HepG2 (cell line): ENCODE measurements around the gene BBIP1. TPM values are rescaled to one million over a fixed set of nuclear protein-coding genes. Genes with fewer than 3 reads are reported as not detected.
A peak's percentile ranks its signal among the peaks of the same experiment; 100 is the strongest.

Experiments used
- TEAD3 ChIP-seq: optimal IDR thresholded peaks from 2 replicates; pipeline ENCODE3; 2016; ENCODE audit warnings: borderline replicate concordance
- polyA plus RNA-seq, 8 experiments: library from polyadenylated mRNA; depleted of rRNA in 3 of 8; stranded (reverse) in 7 of 8; unstranded in 1 of 8; fragments of >200 nt; fragmentation: Illumina TruSeq in 4 of 8; extraction: Trizol in 4 of 8; gene quantifications; 2 replicates each; pipeline versions ENCODE4 v1.2.1 to v1.2.3, GENCODE V29; 2011 to 2016; ENCODE audit warnings: low read depth in 4 of 8, missing spikeins in 1 of 8, mixed read lengths in 1 of 8; ENCODE audit not compliant: insufficient read depth in 1 of 8
- total RNA-seq, 5 experiments: library from RNA; depleted of rRNA; stranded (reverse); fragments of >200 nt; fragmentation: Illumina TruSeq; extraction: Trizol; gene quantifications; 2 replicates each; pipeline ENCODE4 v1.2.3, GENCODE V29; 2016; ENCODE audit warnings: low read depth in 1 of 5
- TF ChIP-seq, protein P1 (sequence below): IDR thresholded peaks from 2 replicates; pipeline ENCODE4 v1.6.1; 2016
- TF ChIP-seq, protein P2 (sequence below): IDR thresholded peaks from 2 replicates; pipeline ENCODE4 v1.4.0; 2020; ENCODE audit warnings: mild to moderate bottlenecking, missing genetic modification reagents
- TF ChIP-seq, protein P3 (sequence below): sonication (generic); formaldehyde crosslinking; IDR thresholded peaks from 2 replicates; pipeline ENCODE4 v1.4.0; 2020; ENCODE audit warnings: low read depth, mild to moderate bottlenecking, missing genetic modification reagents

Gene BBIP1
- total and polyA plus RNA-seq, 2 of the 13 experiments (the other 11 are each of a cell fraction or from before 2014, with no cell fraction given), result 18.3 to 24.1 TPM

DNA sequence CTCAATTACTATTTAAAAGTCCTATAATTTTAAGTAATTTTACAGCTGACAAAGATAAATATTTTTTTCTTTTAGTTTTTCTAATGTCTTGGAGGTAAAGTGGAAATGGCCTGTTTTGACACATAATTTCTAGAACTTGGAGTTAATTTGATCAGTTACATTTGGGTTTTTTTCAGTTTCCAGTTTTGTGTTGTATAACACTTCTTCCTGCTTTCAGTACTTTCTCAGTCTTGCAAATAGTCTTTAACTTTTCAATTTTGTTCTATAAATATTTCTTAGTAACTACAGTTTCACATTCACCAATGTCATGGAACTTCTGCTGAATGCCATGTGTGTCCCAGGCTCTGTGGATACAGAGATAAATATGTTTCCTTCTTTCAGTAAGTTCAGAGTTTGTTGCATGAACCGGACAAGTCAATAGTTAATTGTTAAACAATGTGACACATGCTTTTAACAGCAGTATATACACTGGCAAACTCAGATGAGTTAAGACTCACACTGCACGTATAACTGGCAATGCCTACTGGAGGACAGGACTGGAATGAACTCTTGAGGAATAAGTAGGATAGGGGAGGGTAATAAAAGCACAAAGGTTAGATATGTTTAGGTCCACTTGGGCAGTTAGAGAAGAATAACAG, 5.0 kb upstream of the BBIP1 start (continued):
- TF ChIP-seq, protein P1, sequence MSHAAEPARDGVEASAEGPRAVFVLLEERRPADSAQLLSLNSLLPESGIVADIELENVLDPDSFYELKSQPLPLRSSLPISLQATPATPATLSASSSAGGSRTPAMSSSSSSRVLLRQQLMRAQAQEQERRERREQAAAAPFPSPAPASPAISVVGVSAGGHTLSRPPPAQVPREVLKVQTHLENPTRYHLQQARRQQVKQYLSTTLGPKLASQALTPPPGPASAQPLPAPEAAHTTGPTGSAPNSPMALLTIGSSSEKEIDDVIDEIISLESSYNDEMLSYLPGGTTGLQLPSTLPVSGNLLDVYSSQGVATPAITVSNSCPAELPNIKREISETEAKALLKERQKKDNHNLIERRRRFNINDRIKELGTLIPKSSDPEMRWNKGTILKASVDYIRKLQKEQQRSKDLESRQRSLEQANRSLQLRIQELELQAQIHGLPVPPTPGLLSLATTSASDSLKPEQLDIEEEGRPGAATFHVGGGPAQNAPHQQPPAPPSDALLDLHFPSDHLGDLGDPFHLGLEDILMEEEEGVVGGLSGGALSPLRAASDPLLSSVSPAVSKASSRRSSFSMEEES (CRISPR knock-in tag), result peak; percentile 25; the same call in 1 of the 2 replicates
- TF ChIP-seq, protein P2, sequence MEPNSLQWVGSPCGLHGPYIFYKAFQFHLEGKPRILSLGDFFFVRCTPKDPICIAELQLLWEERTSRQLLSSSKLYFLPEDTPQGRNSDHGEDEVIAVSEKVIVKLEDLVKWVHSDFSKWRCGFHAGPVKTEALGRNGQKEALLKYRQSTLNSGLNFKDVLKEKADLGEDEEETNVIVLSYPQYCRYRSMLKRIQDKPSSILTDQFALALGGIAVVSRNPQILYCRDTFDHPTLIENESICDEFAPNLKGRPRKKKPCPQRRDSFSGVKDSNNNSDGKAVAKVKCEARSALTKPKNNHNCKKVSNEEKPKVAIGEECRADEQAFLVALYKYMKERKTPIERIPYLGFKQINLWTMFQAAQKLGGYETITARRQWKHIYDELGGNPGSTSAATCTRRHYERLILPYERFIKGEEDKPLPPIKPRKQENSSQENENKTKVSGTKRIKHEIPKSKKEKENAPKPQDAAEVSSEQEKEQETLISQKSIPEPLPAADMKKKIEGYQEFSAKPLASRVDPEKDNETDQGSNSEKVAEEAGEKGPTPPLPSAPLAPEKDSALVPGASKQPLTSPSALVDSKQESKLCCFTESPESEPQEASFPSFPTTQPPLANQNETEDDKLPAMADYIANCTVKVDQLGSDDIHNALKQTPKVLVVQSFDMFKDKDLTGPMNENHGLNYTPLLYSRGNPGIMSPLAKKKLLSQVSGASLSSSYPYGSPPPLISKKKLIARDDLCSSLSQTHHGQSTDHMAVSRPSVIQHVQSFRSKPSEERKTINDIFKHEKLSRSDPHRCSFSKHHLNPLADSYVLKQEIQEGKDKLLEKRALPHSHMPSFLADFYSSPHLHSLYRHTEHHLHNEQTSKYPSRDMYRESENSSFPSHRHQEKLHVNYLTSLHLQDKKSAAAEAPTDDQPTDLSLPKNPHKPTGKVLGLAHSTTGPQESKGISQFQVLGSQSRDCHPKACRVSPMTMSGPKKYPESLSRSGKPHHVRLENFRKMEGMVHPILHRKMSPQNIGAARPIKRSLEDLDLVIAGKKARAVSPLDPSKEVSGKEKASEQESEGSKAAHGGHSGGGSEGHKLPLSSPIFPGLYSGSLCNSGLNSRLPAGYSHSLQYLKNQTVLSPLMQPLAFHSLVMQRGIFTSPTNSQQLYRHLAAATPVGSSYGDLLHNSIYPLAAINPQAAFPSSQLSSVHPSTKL (CRISPR knock-in tag), result peak; percentile 63
- TF ChIP-seq, protein P3, sequence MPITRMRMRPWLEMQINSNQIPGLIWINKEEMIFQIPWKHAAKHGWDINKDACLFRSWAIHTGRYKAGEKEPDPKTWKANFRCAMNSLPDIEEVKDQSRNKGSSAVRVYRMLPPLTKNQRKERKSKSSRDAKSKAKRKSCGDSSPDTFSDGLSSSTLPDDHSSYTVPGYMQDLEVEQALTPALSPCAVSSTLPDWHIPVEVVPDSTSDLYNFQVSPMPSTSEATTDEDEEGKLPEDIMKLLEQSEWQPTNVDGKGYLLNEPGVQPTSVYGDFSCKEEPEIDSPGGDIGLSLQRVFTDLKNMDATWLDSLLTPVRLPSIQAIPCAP, result no peak
- peak; percentile 19 for TF ChIP-seq TEAD3 (CRISPR knock-in tag)
